Thyroid gland (tissue), 4 donors: ENCODE measurements around the gene ARL9.

Experiments used
- CTCF ChIP-seq, 6 experiments: fragments of 200-600 bp in 3 of 6; fragments of 450-650 bp in 3 of 6; sonication (generic) in 3 of 6; IDR thresholded peaks; one replicate each; pipeline ENCODE4 v1.5.1; 2016 to 2019; ENCODE audit warnings: antibody characterized with exemption in 6 of 6, mild to moderate bottlenecking in 2 of 6, inconsistent platforms in 1 of 6, moderate library complexity in 1 of 6
- POLR2A ChIP-seq, 2 donors: fragments of 450-650 bp; IDR thresholded peaks; one replicate each; pipeline ENCODE4 v1.6.1; 2017; ENCODE audit warnings: antibody characterized with exemption in 2 of 2, mild to moderate bottlenecking in 2 of 2, moderate library complexity in 1 of 2

- TF ChIP-seq POLR2A (IDR thresholded peaks at IDR 0.05) = no peak
- no peak for TF ChIP-seq CTCF (IDR thresholded peaks at IDR 0.05)
Measured at GRCh38 chr4:56480691-56481090, 24.9 kb upstream of the ARL9 start.
